ENCODE results near the gene MBOAT2.

DNA sequence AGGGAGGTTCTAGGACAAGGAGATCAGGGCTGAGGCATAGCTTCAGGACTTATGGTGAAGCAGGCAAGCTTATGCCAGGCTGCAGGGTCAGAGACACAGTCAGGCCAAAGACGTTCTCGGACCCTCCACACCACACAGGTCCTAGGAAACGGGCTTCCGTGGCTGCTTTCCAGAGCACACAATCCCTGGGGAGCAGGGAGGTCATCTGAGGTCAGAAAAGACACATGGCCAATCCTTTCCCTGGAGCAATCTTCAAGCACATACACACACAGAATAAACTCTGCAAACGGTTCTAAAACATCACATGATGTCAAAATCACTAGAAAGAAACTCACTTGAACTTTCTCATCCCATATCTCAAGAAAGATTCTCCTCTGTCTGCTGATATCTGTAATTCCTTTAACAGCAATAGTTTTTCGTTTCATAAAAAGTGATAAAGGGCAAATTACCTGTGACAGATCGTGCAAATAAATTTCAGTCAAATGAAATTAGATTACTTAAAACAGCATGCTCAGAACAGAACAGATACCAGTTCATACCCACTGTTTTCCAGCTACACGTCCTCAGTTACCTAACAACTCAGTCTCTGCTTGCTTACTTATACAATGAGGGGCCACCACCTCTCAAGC is 63.9 kb downstream of the MBOAT2 start:
- TF ChIP-seq, protein P1, sequence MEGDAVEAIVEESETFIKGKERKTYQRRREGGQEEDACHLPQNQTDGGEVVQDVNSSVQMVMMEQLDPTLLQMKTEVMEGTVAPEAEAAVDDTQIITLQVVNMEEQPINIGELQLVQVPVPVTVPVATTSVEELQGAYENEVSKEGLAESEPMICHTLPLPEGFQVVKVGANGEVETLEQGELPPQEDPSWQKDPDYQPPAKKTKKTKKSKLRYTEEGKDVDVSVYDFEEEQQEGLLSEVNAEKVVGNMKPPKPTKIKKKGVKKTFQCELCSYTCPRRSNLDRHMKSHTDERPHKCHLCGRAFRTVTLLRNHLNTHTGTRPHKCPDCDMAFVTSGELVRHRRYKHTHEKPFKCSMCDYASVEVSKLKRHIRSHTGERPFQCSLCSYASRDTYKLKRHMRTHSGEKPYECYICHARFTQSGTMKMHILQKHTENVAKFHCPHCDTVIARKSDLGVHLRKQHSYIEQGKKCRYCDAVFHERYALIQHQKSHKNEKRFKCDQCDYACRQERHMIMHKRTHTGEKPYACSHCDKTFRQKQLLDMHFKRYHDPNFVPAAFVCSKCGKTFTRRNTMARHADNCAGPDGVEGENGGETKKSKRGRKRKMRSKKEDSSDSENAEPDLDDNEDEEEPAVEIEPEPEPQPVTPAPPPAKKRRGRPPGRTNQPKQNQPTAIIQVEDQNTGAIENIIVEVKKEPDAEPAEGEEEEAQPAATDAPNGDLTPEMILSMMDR (conservative IDR thresholded peaks at IDR 0.05; ENCODE audit: low read depth, low read length): no peak
- no peak for TF ChIP-seq EZH2 (IDR thresholded peaks at IDR 0.05; ENCODE audit: borderline replicate concordance, low read depth, low read length, poor library complexity, severe bottlenecking)
